Caco-2 (cell line): ENCODE data around the gene DDX49. TPM values are rescaled to one million over a fixed set of nuclear protein-coding genes. Genes with fewer than 3 reads are reported as not detected.

Source experiments
- BruUV-seq: library from RNA; stranded (reverse); fragments of 400-500 nt; replicated peaks from 2 replicates; lab custom pipeline; 2021; lab: Mats Ljungman, UMichigan
- CTCF ChIA-PET: fragments of 300-600 bp; sonication (Branson Sonifier 250); formaldehyde crosslinking; loops from one replicate; lab custom pipeline; 2022; ENCODE audit warnings: antibody characterized with exemption; lab: Charles Lee
- POLR2A ChIA-PET: fragments of 300-600 bp; sonication (Branson Sonifier 250); formaldehyde crosslinking; loops from one replicate; lab custom pipeline; 2022; ENCODE audit warnings: antibody characterized with exemption; lab: Charles Lee
- DNase-seq, 2 experiments: peaks; one replicate each; pipeline versions ENCODE4 v3.0.0 to v3.0.0-alpha.2; 2020 to 2022
- H3K27me3 ChIP-seq: replicated peaks from 2 replicates; pipeline ENCODE4 v1.6.0; 2011; ENCODE audit warnings: low read length; ENCODE audit not compliant: control insufficient read depth, insufficient read depth
- H3K36me3 ChIP-seq: 2 replicates; pipeline ENCODE4 v1.5.1; 2011; ENCODE audit warnings: low read length; ENCODE audit not compliant: control insufficient read depth, insufficient read depth
- H3K4me1 ChIP-seq: fragments of 250-450 bp; sonication (Bioruptor Pico); 2 replicates; pipeline ENCODE4 v1.5.1; 2020; ENCODE audit warnings: mild to moderate bottlenecking
- H3K4me3 ChIP-seq: 2 replicates; pipeline ENCODE4 v1.5.1; 2011; ENCODE audit warnings: low read depth, mild to moderate bottlenecking, control low read depth, low read length
- H3K9me3 ChIP-seq: fragments of 250-450 bp; sonication (Bioruptor Pico); 2 replicates; pipeline ENCODE4 v1.5.1; 2020; ENCODE audit warnings: mild to moderate bottlenecking, moderate library complexity
- H3K27ac Mint-ChIP-seq: one replicate; pipeline ENCODE4 v1.8.0; 2022; ENCODE audit warnings: mixed read lengths; ENCODE audit not compliant: unreplicated experiment
- H3K27me3 Mint-ChIP-seq: one replicate; pipeline ENCODE4 v1.8.0; 2022; ENCODE audit warnings: mixed read lengths; ENCODE audit not compliant: insufficient read depth, unreplicated experiment
- H3K36me3 Mint-ChIP-seq: one replicate; pipeline ENCODE4 v1.8.0; 2022; ENCODE audit warnings: mild to moderate bottlenecking, mixed read lengths; ENCODE audit not compliant: insufficient read depth, unreplicated experiment
- H3K4me1 Mint-ChIP-seq: one replicate; pipeline ENCODE4 v1.8.0; 2022; ENCODE audit warnings: low read depth, mixed read lengths; ENCODE audit not compliant: unreplicated experiment
- H3K4me3 Mint-ChIP-seq: one replicate; pipeline ENCODE4 v1.8.0; 2022; ENCODE audit warnings: mild to moderate bottlenecking, moderate library complexity, mixed read lengths; ENCODE audit not compliant: unreplicated experiment
- H3K9me3 Mint-ChIP-seq: one replicate; pipeline ENCODE4 v1.8.0; 2022; ENCODE audit warnings: mixed read lengths; ENCODE audit not compliant: unreplicated experiment
- CTCF ChIP-seq, 2 experiments: fragments of 200-600 bp in 1 of 2; IDR thresholded peaks; 1 replicate in 1 of 2; 2 replicates in 1 of 2; pipeline versions ENCODE4 v1.5.1 to v1.8.0; 2011 to 2022; ENCODE audit warnings: antibody characterized with exemption in 1 of 2, control low read depth in 1 of 2, inconsistent platforms in 1 of 2, low read depth in 1 of 2, low read length in 1 of 2, mild to moderate bottlenecking in 1 of 2, moderate library complexity in 1 of 2; ENCODE audit not compliant: insufficient read depth in 1 of 2, severe bottlenecking in 1 of 2, unreplicated experiment in 1 of 2
- intact Hi-C: fragments of 100-400 bp; cut with micrococcal nuclease; formaldehyde crosslinking; loops from one replicate; pipeline ENCODE4 v1.10.0; 2022; ENCODE audit not compliant: unreplicated experiment
- total RNA-seq: library from RNA; stranded (reverse); gene quantifications from 2 replicates; pipeline ENCODE4 v1.2.3, GENCODE V29; 2022

DDX49 gene
- total RNA-seq, 1 experiment from 2014 or later = 48.7 TPM

GRCh38 chr19:18945297-18945696 is 25.8 kb downstream of the DDX49 start:
- Histone ChIP-seq H3K27me3 (no peaks in the 10 kb centered on the region), H3K4me3 (no peak overlapping the region), H3K36me3 (no peaks in the 10 kb centered on the region), H3K9me3 (no peaks in the 10 kb centered on the region), H3K4me1 (no peaks in the 10 kb centered on the region)
- Mint-ChIP-seq H3K27ac (no peak overlapping the region), H3K4me1 (peaks cover 6% of the 10 kb centered on the region), H3K9me3 (no peaks in the 10 kb centered on the region), H3K36me3 (no peaks in the 10 kb centered on the region), H3K4me3 (no peak overlapping the region), H3K27me3 (no peaks in the 10 kb centered on the region)
- CTCF ChIA-PET = no interaction called here
- intact Hi-C loops = no loop called here
- no TSS peak for BruUV-seq
- POLR2A ChIA-PET = no interaction called here
- DNase-seq = no peak
- no peak for TF ChIP-seq CTCF (IDR thresholded peaks at IDR 0.05; ENCODE audit: insufficient read depth in 1 of 2, low read depth in 1 of 2, low read length in 1 of 2, severe bottlenecking in 1 of 2, unreplicated experiment in 1 of 2)

GRCh38 chr19:18946335-18946734 is 26.8 kb downstream of the DDX49 start:
- H3K36me3 Mint-ChIP-seq = no peaks in the 10 kb centered on the region
- no peak overlapping the region for H3K4me3 Mint-ChIP-seq
- H3K36me3 ChIP-seq = no peaks in the 10 kb centered on the region
- no peak for DNase-seq
- no peak overlapping the region for H3K4me3 ChIP-seq
- intact Hi-C loops = no loop called here
- H3K27me3 Mint-ChIP-seq = no peaks in the 10 kb centered on the region
- no peaks in the 10 kb centered on the region for H3K9me3 ChIP-seq
- no peak overlapping the region for H3K27ac Mint-ChIP-seq
- BruUV-seq = no TSS peak
- H3K4me1 ChIP-seq = no peaks in the 10 kb centered on the region
- ChIA-PET CTCF (no interaction called here), POLR2A (no interaction called here)
- H3K27me3 ChIP-seq = no peaks in the 10 kb centered on the region
- no peaks in the 10 kb centered on the region for H3K9me3 Mint-ChIP-seq
- peaks cover 5% of the 10 kb centered on the region for H3K4me1 Mint-ChIP-seq
- TF ChIP-seq CTCF (IDR thresholded peaks at IDR 0.05; ENCODE audit: insufficient read depth in 1 of 2, low read depth in 1 of 2, low read length in 1 of 2, severe bottlenecking in 1 of 2, unreplicated experiment in 1 of 2) = no peak

- no peaks in the 10 kb centered on the region for H3K36me3 Mint-ChIP-seq
- CTCF ChIA-PET = no interaction called here
Measured at GRCh38 chr19:18946918-18947317, 27.4 kb downstream of the DDX49 start.

More at GRCh38 chr19:18946918-18947317, 27.4 kb downstream of the DDX49 start:
- H3K4me1 Mint-ChIP-seq = no peaks in the 10 kb centered on the region
- intact Hi-C loops = no loop called here
- Histone ChIP-seq H3K4me3 (no peak overlapping the region), H3K27me3 (no peaks in the 10 kb centered on the region), H3K4me1 (no peaks in the 10 kb centered on the region), H3K9me3 (no peaks in the 10 kb centered on the region), H3K36me3 (no peaks in the 10 kb centered on the region)
- no TSS peak for BruUV-seq
- H3K9me3 Mint-ChIP-seq = no peaks in the 10 kb centered on the region
- H3K27me3 Mint-ChIP-seq = no peaks in the 10 kb centered on the region
- H3K4me3 Mint-ChIP-seq = no peak overlapping the region
- no peak for DNase-seq
- H3K27ac Mint-ChIP-seq = no peak overlapping the region
- TF ChIP-seq CTCF (IDR thresholded peaks at IDR 0.05; ENCODE audit: insufficient read depth in 1 of 2, low read depth in 1 of 2, low read length in 1 of 2, severe bottlenecking in 1 of 2, unreplicated experiment in 1 of 2) = no peak
- POLR2A ChIA-PET = no interaction called here
